COLO668 (cell line): ENCODE data around the gene MIXL1.

Source experiments
- DNase-seq: peaks from one replicate; lab custom pipeline; 2025; ENCODE audit not compliant: unreplicated experiment; lab: John Stamatoyannopoulos, UW

MIXL1 gene

GRCh38 chr1:226276077-226276682 lies 52.7 kb downstream of the MIXL1 start:
- DNase-seq = no peak
